Loucy (cell line): ENCODE measurements around the gene UNK.
"Not testable (repeated sequence)": the region's sequence is repeated elsewhere in the genome, so short reads cannot be mapped to it uniquely, and the experiment has no call there.

Experiments
- H2AFZ ChIP-seq: fragments of 200-600 bp; sonication (generic); 2 replicates; pipeline ENCODE4 v1.6.0; 2016; ENCODE audit warnings: antibody characterized with exemption, mild to moderate bottlenecking, low read length, moderate library complexity
- H3F3A ChIP-seq: fragments of 200-600 bp; 2 replicates; pipeline ENCODE4 v1.6.0; 2016; ENCODE audit warnings: antibody characterized with exemption, low read depth, mild to moderate bottlenecking
- H3K27me3 ChIP-seq: fragments of 200-600 bp; sonication (generic); 2 replicates; pipeline ENCODE4 v1.6.1; 2014; ENCODE audit warnings: low read length, mild to moderate bottlenecking; ENCODE audit not compliant: insufficient read depth, poor library complexity, severe bottlenecking
- H3K36me3 ChIP-seq: fragments of 200-600 bp; sonication (generic); 2 replicates; pipeline ENCODE4 v1.6.1; 2016; ENCODE audit warnings: low read length; ENCODE audit not compliant: insufficient read depth
- H3K4me1 ChIP-seq: fragments of 200-600 bp; sonication (generic); 2 replicates; pipeline ENCODE4 v1.5.1; 2014; ENCODE audit warnings: low read length, mild to moderate bottlenecking; ENCODE audit not compliant: insufficient read depth, poor library complexity, severe bottlenecking
- H3K4me2 ChIP-seq: fragments of 200-600 bp; sonication (generic); 2 replicates; pipeline ENCODE4 v1.6.0; 2014; ENCODE audit warnings: antibody characterized with exemption, low read length, low read depth, mild to moderate bottlenecking; ENCODE audit not compliant: poor library complexity, severe bottlenecking
- H3K4me3 ChIP-seq: fragments of 200-600 bp; sonication (generic); 2 replicates; pipeline ENCODE4 v1.5.1; 2014; ENCODE audit warnings: low read length, mild to moderate bottlenecking, mixed read lengths; ENCODE audit not compliant: poor library complexity, severe bottlenecking
- H3K79me2 ChIP-seq: fragments of 200-600 bp; sonication (generic); 2 replicates; pipeline ENCODE4 v1.6.1; 2014; ENCODE audit warnings: low read length; ENCODE audit not compliant: insufficient read depth
- H3K9ac ChIP-seq: fragments of 200-600 bp; sonication (generic); 2 replicates; pipeline ENCODE4 v1.6.0; 2014; ENCODE audit warnings: mild to moderate bottlenecking, low read depth, low read length, moderate library complexity; ENCODE audit not compliant: poor library complexity, severe bottlenecking
- H3K9me2 ChIP-seq: fragments of 200-600 bp; sonication (generic); replicated peaks from 2 replicates; pipeline ENCODE4 v1.6.1; 2016; ENCODE audit warnings: low read depth, low read length, mixed read lengths
- H3K9me3 ChIP-seq: fragments of 200-600 bp; sonication (generic); 2 replicates; pipeline ENCODE4 v1.6.1; 2014; ENCODE audit warnings: mild to moderate bottlenecking, antibody characterized with exemption, low read length, low read depth; ENCODE audit not compliant: insufficient read depth
- H4K20me1 ChIP-seq: fragments of 200-600 bp; sonication (generic); 2 replicates; pipeline ENCODE4 v1.6.0; 2014; ENCODE audit warnings: antibody characterized with exemption, low read length, mild to moderate bottlenecking; ENCODE audit not compliant: insufficient read depth, poor library complexity, severe bottlenecking
- EZH2phosphoT487 ChIP-seq: fragments of 200-600 bp; IDR thresholded peaks from 2 replicates; pipeline ENCODE4 v1.6.1; 2018; ENCODE audit warnings: antibody characterized with exemption, mild to moderate bottlenecking, moderate library complexity, borderline replicate concordance
- TF ChIP-seq, protein P1 (sequence below): fragments of 200-600 bp; sonication (generic); conservative IDR thresholded peaks from 2 replicates; pipeline ENCODE4 v1.5.1; 2014; ENCODE audit warnings: mild to moderate bottlenecking, antibody characterized with exemption, low read length

The UNK gene

DNA sequence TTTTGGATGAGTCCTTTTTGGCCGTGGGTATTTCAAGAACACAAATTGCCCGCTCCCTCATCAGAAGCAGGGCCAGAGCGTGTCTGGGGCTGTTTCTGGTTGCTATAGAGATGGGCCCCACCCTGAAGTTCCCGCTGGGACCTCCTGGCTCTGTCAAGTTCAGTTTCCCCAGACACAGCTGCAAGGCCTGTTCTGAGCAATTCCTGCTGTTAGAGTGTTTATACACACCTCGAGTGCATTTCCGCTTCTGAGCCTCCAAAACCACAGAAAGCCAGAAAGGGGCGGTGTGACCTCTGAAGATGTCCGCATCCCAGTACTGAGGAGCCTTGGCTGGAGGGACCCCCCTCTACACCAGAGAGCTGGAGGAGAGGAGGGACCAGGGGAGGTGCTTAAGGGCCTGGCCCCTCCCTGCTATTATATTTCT lies 79.9 kb downstream of the UNK start:
- Histone ChIP-seq H3K4me1 (peaks cover 17% of the 10 kb centered on the region), H3K27me3 (no peaks in the 10 kb centered on the region), H3K9me3 (no peaks in the 10 kb centered on the region), H3F3A (peaks cover 4% of the 10 kb centered on the region; the same call in 1 of the 2 replicates), H3K79me2 (no peaks in the 10 kb centered on the region), H3K36me3 (no peaks in the 10 kb centered on the region), H3K4me3 (peak overlapping the region; percentile 46), H3K9me2 (no peaks in the 10 kb centered on the region), H2AFZ (peak overlapping the region; percentile 46; the same call in 1 of the 2 replicates), H4K20me1 (no peaks in the 10 kb centered on the region), H3K9ac (peak overlapping the region; percentile 34), H3K4me2 (peak overlapping the region; percentile 56)
- no peak for TF ChIP-seq EZH2phosphoT487
- TF ChIP-seq, protein P1, sequence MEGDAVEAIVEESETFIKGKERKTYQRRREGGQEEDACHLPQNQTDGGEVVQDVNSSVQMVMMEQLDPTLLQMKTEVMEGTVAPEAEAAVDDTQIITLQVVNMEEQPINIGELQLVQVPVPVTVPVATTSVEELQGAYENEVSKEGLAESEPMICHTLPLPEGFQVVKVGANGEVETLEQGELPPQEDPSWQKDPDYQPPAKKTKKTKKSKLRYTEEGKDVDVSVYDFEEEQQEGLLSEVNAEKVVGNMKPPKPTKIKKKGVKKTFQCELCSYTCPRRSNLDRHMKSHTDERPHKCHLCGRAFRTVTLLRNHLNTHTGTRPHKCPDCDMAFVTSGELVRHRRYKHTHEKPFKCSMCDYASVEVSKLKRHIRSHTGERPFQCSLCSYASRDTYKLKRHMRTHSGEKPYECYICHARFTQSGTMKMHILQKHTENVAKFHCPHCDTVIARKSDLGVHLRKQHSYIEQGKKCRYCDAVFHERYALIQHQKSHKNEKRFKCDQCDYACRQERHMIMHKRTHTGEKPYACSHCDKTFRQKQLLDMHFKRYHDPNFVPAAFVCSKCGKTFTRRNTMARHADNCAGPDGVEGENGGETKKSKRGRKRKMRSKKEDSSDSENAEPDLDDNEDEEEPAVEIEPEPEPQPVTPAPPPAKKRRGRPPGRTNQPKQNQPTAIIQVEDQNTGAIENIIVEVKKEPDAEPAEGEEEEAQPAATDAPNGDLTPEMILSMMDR: no peak

DNA sequence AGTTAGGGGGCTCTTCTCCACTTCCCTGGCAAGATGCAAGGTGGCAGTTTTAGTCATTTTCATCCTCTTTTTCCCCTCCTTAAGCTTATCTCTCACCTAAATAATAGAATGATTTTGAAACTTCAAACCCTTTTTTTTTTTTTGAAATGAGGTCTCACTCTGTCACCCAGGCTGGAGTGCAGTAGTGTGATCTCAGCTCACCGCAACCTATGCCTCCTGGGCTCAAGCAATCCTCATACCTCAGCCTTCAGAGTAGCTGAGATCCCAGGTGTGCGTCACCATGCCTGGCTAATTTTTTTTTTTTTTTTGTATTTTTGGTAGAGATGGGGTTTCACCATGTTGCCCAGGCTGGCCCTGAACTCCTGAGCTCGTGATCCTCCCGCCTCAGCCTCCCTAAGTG lies 80.3 kb downstream of the UNK start:
- H2AFZ ChIP-seq: peak overlapping the region; percentile 46; the same call in 1 of the 2 replicates

DNA sequence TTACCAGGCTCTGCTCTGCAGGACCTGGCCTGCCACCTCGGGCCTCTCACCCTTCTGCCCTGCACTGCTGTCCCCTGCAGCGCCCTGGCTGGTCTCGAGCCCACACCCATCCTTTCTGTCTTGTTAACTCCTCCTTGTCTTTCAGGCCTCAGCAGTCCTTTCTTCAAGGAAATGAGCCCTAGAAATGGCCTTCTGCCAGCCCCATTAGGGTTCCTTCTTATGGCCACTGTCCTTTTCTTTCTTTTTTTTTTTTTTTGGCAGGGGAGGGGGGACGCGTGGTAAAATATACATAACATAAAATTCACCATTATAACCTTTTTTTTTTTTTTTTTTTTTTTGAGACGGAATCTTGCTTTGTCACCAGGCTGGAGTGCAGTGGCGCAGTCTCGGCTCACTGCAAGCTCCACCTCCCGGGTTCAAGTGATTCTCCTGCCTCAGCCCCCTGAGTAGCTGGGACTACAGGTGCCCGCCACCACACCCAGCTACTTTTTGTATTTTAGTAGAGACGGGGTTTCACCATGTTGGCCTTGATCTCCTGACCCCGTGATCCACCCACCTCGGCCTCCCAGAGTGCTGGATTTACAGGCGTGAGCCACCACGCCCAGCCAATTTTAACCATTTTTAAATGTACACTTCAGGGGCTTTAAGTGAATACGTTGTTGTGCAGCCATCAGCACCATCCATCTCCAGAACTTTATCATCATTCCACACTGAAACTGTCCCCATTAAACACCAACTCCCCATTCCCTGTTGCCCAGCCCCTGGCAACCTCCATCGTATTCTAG lies 81.0 kb downstream of the UNK start:
- H3K9me2 ChIP-seq, H3K36me3 ChIP-seq, H2AFZ ChIP-seq, H3K9me3 ChIP-seq, H3F3A ChIP-seq, H4K20me1 ChIP-seq, H3K27me3 ChIP-seq, H3K4me3 ChIP-seq, H3K79me2 ChIP-seq: not testable (repeated sequence)
- Histone ChIP-seq H3K9ac (peak overlapping the region; percentile 34), H3K4me1 (peaks cover 17% of the 10 kb centered on the region), H3K4me2 (peak overlapping the region; percentile 56)

More for the DNA sequence above, 80.3 kb downstream of the UNK start:
- Histone ChIP-seq H3K4me2 (peak overlapping the region; percentile 56), H3K4me1 (peaks cover 17% of the 10 kb centered on the region), H3K9ac (peak overlapping the region; percentile 34)
- H3K9me3 ChIP-seq, H3F3A ChIP-seq, H3K9me2 ChIP-seq, H3K4me3 ChIP-seq, H3K27me3 ChIP-seq, H3K79me2 ChIP-seq, H3K36me3 ChIP-seq, H4K20me1 ChIP-seq: not testable (repeated sequence)

DNA sequence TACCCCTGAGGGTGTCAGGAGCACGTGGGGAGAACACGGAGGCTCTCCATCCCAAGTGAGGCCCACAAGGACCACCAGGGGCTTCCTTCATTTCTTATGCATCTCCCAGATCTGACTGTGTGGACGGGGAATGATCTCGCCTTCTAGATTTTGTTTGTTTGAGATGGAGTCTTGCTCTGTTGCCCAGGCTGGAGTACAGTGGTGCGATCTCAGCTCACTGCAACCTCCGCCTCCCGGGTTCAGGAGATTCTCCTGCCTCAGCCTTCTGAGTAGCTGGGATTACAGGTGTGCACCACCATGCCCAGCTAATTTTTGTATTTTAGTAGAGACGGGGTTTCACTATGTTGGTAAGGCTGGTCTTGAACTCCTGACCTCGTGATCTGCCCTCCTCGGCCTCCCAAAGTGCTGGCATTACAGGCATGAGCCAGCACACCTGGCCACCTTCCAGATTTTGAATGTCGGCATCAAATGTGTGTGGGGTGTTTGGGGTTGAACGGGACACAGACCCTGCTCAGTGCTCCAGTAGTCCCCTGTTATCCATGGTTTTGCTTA lies 84.2 kb downstream of the UNK start:
- not testable (repeated sequence) for H3K9ac ChIP-seq, H3K79me2 ChIP-seq, H3F3A ChIP-seq, H3K4me3 ChIP-seq, H3K9me3 ChIP-seq, H4K20me1 ChIP-seq, H2AFZ ChIP-seq, H3K9me2 ChIP-seq, H3K27me3 ChIP-seq, H3K36me3 ChIP-seq, H3K4me2 ChIP-seq
- H3K4me1 ChIP-seq: peaks cover 26% of the 10 kb centered on the region
